Activated naive CD4-positive, alpha-beta T cell treated with anti-CD3 and anti-CD28 coated beads, Interleukin-2, amount 10 ng/mL, durations not matched to agents 7 days and 5 days (primary cell): Measurements from ENCODE around the gene CCDC77.

Source experiments
- CTCF ChIA-PET: fragments of 350-600 bp; sonication (Branson Sonifier 250); formaldehyde crosslinking; loops from one replicate; lab custom pipeline; 2021; ENCODE audit warnings: antibody characterized with exemption; lab: Charles Lee
- DNase-seq: peaks from one replicate; pipeline ENCODE4 v3.0.0-alpha.2; 2020
- H3K27ac Mint-ChIP-seq: one replicate; pipeline ENCODE4 v1.8.0; 2021; ENCODE audit warnings: mild to moderate bottlenecking, moderate library complexity, mixed read lengths
- H3K27me3 Mint-ChIP-seq: one replicate; pipeline ENCODE4 v1.8.0; 2021; ENCODE audit warnings: mild to moderate bottlenecking, mixed read lengths
- H3K36me3 Mint-ChIP-seq: one replicate; pipeline ENCODE4 v1.8.0; 2021; ENCODE audit warnings: mixed read lengths
- H3K4me1 Mint-ChIP-seq: one replicate; pipeline ENCODE4 v1.8.0; 2021; ENCODE audit warnings: mixed read lengths
- H3K4me3 Mint-ChIP-seq: one replicate; pipeline ENCODE4 v1.8.0; 2021; ENCODE audit warnings: mild to moderate bottlenecking, moderate library complexity, mixed read lengths
- H3K9me3 Mint-ChIP-seq: one replicate; pipeline ENCODE4 v1.8.0; 2021; ENCODE audit warnings: mixed read lengths

Gene CCDC77

GRCh38 chr12:479161-479560 lies 77.7 kb downstream of the CCDC77 start:
- no peaks in the 10 kb centered on the region for H3K9me3 Mint-ChIP-seq
- H3K4me3 Mint-ChIP-seq = no peak overlapping the region
- H3K27me3 Mint-ChIP-seq = peaks cover 45% of the 10 kb centered on the region
- DNase-seq = no peak
- no peaks in the 10 kb centered on the region for H3K36me3 Mint-ChIP-seq
- H3K4me1 Mint-ChIP-seq = no peaks in the 10 kb centered on the region
- CTCF ChIA-PET = no interaction called here
- no peak overlapping the region for H3K27ac Mint-ChIP-seq

DNA sequence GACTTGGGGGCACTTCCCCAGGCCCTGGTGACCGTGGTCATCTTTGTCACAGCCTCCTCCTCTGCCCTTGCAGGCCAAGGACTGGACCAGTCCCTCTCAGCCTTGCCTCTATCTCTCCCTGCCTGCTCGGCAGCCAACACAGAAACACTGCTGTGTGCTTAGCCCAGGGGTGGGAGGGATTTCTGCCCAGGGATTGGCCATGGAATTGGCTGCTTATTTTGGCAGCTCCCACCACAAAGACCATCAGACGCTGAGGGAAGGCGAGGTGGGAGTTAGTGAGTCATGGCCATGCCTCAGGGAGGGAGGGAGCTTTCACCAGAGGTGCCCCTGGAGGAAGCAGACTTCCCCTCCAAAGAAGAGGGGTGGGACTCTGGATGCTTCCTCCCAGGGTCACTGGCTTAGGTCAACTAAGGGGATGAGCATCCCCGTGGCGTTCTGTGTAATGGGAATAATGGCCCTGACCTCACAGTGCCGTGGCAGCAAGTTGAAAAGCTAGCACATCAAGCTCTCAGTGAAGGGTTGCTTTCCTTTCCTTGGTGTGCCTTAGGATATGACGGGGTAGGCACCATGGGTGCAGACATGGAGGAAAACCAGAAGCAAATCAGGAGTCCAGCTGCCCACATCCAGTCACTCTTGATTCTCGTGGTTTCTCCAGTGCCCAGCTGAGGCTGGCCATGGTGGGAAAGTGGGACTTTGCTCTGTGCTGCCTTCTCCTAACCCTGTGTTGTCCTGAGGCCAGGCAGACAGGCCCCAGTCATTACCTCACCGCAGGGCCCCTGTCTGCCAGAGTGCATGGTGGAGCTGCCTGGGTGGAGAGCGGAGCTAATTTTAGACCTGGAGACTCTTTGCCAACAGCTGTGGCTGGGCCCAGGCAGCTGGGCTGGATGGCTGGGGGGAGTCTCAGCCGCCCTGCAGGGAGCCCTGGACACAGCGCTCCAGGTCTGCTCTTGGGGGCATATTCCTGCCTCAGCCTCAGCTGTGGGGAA lies 79.7 kb downstream of the CCDC77 start:
- H3K36me3 Mint-ChIP-seq = no peaks in the 10 kb centered on the region
- no peak for DNase-seq
- CTCF ChIA-PET = no interaction called here
- H3K9me3 Mint-ChIP-seq = no peaks in the 10 kb centered on the region
- H3K27me3 Mint-ChIP-seq = peaks cover 33% of the 10 kb centered on the region
- no peak overlapping the region for H3K27ac Mint-ChIP-seq
- no peak overlapping the region for H3K4me3 Mint-ChIP-seq
- H3K4me1 Mint-ChIP-seq = no peaks in the 10 kb centered on the region

- no peaks in the 10 kb centered on the region for H3K36me3 Mint-ChIP-seq
- CTCF ChIA-PET = no interaction called here
- no peak overlapping the region for H3K27ac Mint-ChIP-seq
Measured at GRCh38 chr12:482061-482460, 80.6 kb downstream of the CCDC77 start.

GRCh38 chr12:484096-484495 lies 82.7 kb downstream of the CCDC77 start:
- CTCF ChIA-PET = no interaction called here
- H3K27ac Mint-ChIP-seq = no peak overlapping the region
- no peaks in the 10 kb centered on the region for H3K4me1 Mint-ChIP-seq
- no peak overlapping the region for H3K4me3 Mint-ChIP-seq
- no peak for DNase-seq
- H3K9me3 Mint-ChIP-seq = no peaks in the 10 kb centered on the region
- H3K36me3 Mint-ChIP-seq = no peaks in the 10 kb centered on the region
- H3K27me3 Mint-ChIP-seq = peaks cover 28% of the 10 kb centered on the region

More at GRCh38 chr12:482061-482460, 80.6 kb downstream of the CCDC77 start:
- no peak overlapping the region for H3K4me3 Mint-ChIP-seq
- no peaks in the 10 kb centered on the region for H3K9me3 Mint-ChIP-seq
- no peaks in the 10 kb centered on the region for H3K4me1 Mint-ChIP-seq
- H3K27me3 Mint-ChIP-seq = peaks cover 33% of the 10 kb centered on the region
- DNase-seq = no peak

GRCh38 chr12:490260-490659 lies 88.8 kb downstream of the CCDC77 start:
- no peaks in the 10 kb centered on the region for H3K36me3 Mint-ChIP-seq
- CTCF ChIA-PET = no interaction called here
- H3K27me3 Mint-ChIP-seq = peaks cover 17% of the 10 kb centered on the region
- no peaks in the 10 kb centered on the region for H3K4me1 Mint-ChIP-seq
- no peak for DNase-seq
- H3K9me3 Mint-ChIP-seq = peaks cover 6% of the 10 kb centered on the region
- H3K4me3 Mint-ChIP-seq = no peak overlapping the region
- H3K27ac Mint-ChIP-seq = no peak overlapping the region
